AG09309 (cell line): Measurements from ENCODE around the gene SLC1A2.

Experiments used
- DNase-seq: peaks from one replicate; pipeline ENCODE4 v3.0.0-alpha.2; 2010; ENCODE audit warnings: low read depth
- H3K4me3 ChIP-seq: 2 replicates; pipeline ENCODE4 v1.5.1; 2011; ENCODE audit warnings: mild to moderate bottlenecking, low read depth, low read length, moderate library complexity; ENCODE audit not compliant: control insufficient read depth
- CTCF ChIP-seq: IDR thresholded peaks from 2 replicates; pipeline ENCODE4 v1.5.1; 2011; ENCODE audit warnings: mild to moderate bottlenecking, low read depth, low read length, inconsistent platforms; ENCODE audit not compliant: insufficient read depth, control insufficient read depth; ENCODE audit errors: missing control alignments

Gene SLC1A2

GRCh38 chr11:35318977-35319925, 100.1 kb downstream of the SLC1A2 start:
- no peak for TF ChIP-seq CTCF
- no peak for DNase-seq
- no peak overlapping the region for H3K4me3 ChIP-seq

GRCh38 chr11:35318309-35318708, 101.0 kb downstream of the SLC1A2 start:
- no peak for DNase-seq
- no peak for TF ChIP-seq CTCF
- no peak overlapping the region for H3K4me3 ChIP-seq

GRCh38 chr11:35317253-35317652, 102.1 kb downstream of the SLC1A2 start:
- no peak overlapping the region for H3K4me3 ChIP-seq
- DNase-seq = no peak
- TF ChIP-seq CTCF = no peak

- no peak for DNase-seq
- TF ChIP-seq CTCF = no peak
These were observed 103.2 kb downstream of the SLC1A2 start for GRCh38 chr11:35316161-35316560.

GRCh38 chr11:35313760-35314153, 105.6 kb downstream of the SLC1A2 start:
- DNase-seq = no peak
- H3K4me3 ChIP-seq = no peak overlapping the region
- TF ChIP-seq CTCF = no peak

More at GRCh38 chr11:35316161-35316560, 103.2 kb downstream of the SLC1A2 start:
- H3K4me3 ChIP-seq = no peak overlapping the region

GRCh38 chr11:35313066-35313759, 106.1 kb downstream of the SLC1A2 start:
- DNase-seq = no peak

More at GRCh38 chr11:35313066-35313759, 106.1 kb downstream of the SLC1A2 start:
- TF ChIP-seq CTCF = no peak
- no peak overlapping the region for H3K4me3 ChIP-seq
